Adipose tissue (tissue), 3 donors: Measurements from ENCODE around the gene TARBP2. TPM values are rescaled to one million over a fixed set of nuclear protein-coding genes. Genes with fewer than 3 reads are reported as not detected.
"Not testable (repeated sequence)": the region's sequence is repeated elsewhere in the genome, so short reads cannot be mapped to it uniquely, and the experiment has no call there.

ENCODE experiments used
- H3K27ac ChIP-seq: one replicate; pipeline ENCODE4 v1.5.1; 2013; ENCODE audit warnings: low read depth, low read length
- WGBS, 3 donors: extraction: QIAGEN DNeasy Blood & Tissue Kit; methylation state at CpG; one replicate each; pipeline ENCODE4 v1.1.7; 2013; 5-methylcytosine and 5-hydroxymethylcytosine counted together
- polyA plus RNA-seq, 3 donors: library from polyadenylated mRNA; stranded (reverse); fragments of 200-250 nt; gene quantifications; one replicate each; pipeline ENCODE4 v1.2.3, GENCODE V29; 2013
- donor health status: healthy with polysubstance abuse.
- donor health status: Bipolar disorder and iron deficiency.
- donor health status: healthy.

The TARBP2 gene
- polyA plus RNA-seq, 3 donors = 19.0 to 28.0 (median 19.7) TPM

DNA sequence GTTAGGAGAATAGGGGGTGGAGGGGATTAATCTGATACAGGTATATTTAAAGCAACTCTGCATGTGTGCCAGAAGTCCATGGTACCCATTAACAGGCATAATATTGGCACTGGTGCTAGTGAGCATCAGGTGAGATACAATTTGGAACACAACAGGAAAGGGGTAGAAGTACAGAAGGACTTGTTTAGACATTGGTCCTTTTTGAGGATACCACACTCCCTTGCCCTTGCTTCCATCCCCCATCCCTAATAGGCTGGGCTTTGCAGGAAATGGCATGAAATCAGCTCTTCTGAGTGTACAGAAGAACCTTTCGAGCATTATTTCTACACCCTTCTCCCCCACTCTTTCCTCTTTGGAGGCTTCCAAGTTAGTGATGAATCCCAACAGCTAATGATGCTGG, 32.8 kb upstream of the TARBP2 start:
- no peak overlapping the region for H3K27ac ChIP-seq
- 45 to 80% (median 63%) methylated on average over 1 of the region's 1 CpG for WGBS, 3 donors

- WGBS, 3 donors = 77 to 89% (median 81%) methylated on average over 1 of the region's 1 CpG
- no peak overlapping the region for H3K27ac ChIP-seq
These were observed 29.0 kb upstream of the TARBP2 start for GRCh38 chr12:53472056-53472582.

DNA sequence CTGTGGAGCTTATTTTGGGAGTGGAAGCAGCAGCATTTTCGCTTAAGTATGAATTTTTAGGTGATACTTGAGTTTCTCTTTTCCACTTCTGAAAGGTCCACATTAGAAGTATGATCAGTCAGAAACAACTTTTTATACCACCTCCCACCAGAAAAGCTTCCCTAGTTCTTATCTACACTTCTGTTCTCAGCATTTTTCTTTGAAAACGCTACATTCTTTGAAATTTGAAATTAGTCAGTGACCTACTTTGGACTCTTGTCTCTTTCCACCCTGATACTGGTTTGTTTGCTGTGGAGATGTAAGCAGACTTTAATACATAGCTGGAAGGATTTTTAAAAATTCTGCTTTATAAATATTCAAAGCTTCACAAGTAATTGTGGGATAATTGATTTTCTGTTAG, 27.0 kb upstream of the TARBP2 start:
- no peak overlapping the region for H3K27ac ChIP-seq
- 62 to 71% (median 64%) methylated on average over 2 of the region's 2 CpGs for WGBS, 3 donors

DNA sequence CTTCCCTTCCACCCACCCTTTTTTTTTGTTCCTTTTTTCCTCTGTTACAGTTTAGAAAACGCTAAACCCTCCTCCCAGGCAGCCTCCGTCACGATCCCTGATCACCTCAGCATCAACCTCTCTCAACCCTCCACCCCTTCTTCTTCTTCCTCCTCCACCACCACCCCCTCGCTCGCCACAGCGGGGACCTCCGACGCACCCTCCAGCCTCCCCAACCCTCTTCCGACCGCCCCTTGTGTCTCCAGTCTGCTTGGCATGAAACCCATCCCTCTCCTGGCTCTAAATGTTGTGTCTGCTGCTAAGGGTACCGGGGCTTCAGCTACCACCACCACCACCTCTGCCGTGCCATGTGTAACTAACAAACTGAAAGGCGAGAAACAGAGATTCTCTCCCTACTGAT, 26.3 kb upstream of the TARBP2 start:
- no peak overlapping the region for H3K27ac ChIP-seq
- 66 to 72% (median 71%) methylated on average over 13 of the region's 13 CpGs for WGBS, 3 donors

DNA sequence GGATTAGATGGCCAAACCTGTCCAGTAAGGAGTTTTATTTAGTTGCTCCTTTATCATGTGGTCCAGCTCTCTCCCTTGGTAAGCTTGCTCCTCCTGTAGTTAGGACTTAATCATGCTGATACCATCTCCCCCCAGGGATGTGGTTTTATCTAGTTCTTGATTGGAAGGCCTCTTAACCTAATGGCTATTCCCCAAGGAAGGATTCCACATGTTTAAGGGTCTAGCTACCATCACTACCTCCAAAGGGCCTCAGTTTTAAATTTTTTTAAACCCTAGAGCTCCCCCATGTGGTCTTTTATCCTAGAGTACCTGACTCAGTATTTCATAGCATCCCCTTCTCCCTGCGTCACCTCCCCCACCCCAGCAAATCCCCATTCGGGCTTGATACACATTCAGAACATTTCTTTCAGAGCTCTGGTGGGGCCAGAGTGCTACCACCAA, 24.3 kb upstream of the TARBP2 start:
- 67 to 70% (median 70%) methylated on average over 2 of the region's 2 CpGs for WGBS, 3 donors
- no peak overlapping the region for H3K27ac ChIP-seq

- 42 to 53% (median 43%) methylated on average over 1 of the region's 1 CpG for WGBS, 3 donors
These were observed 22.2 kb upstream of the TARBP2 start for GRCh38 chr12:53478865-53479264.

GRCh38 chr12:53479331-53479730, 21.8 kb upstream of the TARBP2 start:
- WGBS, 3 donors = 81 to 87% (median 84%) methylated on average over 5 of the region's 5 CpGs
- H3K27ac ChIP-seq = no peak overlapping the region

More at GRCh38 chr12:53478865-53479264, 22.2 kb upstream of the TARBP2 start:
- no peak overlapping the region for H3K27ac ChIP-seq

DNA sequence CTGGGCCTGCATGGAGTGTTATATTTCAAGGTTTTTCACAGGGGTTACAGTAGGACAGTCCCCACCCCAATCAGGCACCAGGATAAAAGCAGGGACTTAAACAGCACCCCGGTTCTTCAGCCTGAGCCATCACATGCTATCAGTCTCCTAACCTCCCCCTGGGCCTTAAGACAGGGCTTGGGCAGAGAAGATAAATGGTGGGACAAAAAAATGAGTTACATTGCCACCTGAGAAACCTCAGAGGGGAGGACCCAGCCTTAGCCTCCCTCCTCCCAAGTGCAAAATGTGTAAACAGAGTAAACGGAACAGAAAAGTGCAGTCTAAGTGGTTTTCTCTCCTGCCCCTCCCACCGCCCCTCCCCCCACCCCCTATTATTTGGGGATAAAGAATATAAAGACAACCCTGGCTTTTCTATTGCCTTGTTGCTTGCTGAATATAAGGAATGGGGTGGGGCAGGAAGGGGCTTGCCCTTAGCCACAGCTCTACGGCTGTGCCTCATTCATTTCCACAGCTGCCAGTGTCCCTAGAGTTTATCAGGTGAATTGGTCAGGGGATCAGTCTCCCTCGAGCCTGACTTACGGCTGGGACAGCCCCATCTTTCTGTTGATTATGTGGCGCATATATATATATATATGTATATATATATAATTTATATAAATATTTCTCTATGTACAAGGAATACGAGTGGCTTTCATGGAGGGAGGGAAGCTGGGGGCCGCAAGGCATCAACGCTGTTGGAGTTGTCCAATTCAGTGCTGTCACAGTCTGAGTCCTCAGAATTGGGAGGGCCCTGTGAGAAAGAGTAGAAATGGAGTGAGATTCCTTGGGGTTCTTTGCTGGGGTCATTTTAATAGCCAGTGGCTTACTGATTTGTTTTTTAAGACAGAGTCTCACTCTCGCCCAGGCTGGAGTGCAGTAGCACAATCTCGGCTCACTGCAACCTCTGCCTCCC, 20.3 kb upstream of the TARBP2 start:
- H3K27ac ChIP-seq = no peak overlapping the region
- WGBS, 3 donors = 69 to 73% (median 73%) methylated on average over 12 of the region's 12 CpGs

GRCh38 chr12:53481458-53481857, 19.6 kb upstream of the TARBP2 start:
- 58 to 73% (median 71%) methylated on average over 6 of the region's 6 CpGs for WGBS, 3 donors
- H3K27ac ChIP-seq = not testable (repeated sequence)

DNA sequence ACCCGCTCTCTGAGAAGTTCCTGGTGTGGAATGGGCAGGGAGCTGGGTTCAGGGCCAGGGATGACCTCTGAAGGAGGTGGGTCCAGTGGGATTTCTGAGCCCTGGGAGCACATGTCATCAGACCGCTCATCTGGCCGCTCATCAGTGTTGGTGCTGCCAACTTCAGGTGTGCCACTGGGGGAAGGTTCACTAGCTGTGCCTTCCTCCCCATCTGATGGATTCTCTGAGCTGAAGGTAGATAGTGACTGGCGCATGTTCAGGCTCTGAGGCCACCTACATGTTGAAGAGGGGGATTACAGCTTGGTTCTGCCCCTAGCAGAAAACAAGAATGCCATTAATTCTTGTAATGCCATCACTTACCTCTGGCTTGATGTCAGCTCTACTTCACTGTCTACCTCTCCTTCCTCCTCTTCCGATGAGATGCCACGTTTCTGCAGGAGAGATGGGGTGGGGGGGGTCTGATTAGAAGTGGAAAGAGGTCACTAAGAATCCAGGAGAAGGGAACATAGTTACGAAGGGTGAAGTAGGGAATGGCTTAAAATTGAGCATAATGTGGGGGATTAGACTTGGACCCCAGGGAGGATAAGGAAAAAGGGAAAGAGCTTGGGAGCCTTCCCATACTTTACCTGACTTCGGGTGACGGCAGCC, 19.0 kb upstream of the TARBP2 start:
- WGBS, 3 donors = 74 to 86% (median 79%) methylated on average over 9 of the region's 9 CpGs
- H3K27ac ChIP-seq = no peak overlapping the region

- 79 to 86% (median 82%) methylated on average over 17 to 18 of the region's 18 CpGs for WGBS, 3 donors
- H3K27ac ChIP-seq = no peak overlapping the region
These were observed 18.4 kb upstream of the TARBP2 start for GRCh38 chr12:53482626-53483168.

DNA sequence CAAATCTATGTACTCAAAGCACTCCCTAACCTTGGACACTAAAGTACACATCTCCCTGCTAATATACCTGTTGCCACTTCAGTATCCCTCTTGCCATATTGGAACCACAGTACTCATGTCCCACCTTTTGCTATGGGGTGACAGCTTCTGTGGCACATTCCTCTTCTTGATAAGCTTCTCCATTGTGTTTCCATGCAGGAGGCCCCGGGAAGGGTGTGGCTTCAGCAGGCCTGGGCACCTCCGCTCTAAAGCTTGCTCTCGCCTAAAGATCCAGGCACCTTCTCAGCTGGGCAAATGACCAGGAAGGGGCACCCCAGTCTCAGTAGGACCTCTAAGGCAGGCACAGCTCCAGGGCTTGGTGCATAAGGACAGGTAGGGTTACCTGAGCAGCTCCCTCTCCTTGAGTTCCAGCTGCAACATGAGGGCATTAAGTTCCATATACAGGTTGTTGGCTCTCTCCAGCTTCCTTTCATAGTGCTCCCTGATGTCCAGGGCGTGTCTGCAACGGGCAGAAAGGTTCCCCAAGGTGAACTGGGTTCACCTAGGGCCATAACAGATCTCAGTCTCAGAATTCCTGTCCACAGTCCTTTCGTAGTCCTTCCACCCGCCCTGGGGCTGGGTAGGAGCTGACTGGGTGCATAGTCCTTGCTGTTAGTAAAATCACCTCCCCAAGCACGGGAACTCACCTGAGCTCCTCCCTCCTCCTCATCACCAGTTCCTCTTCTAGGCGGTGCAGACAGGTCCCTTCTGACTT, 17.7 kb upstream of the TARBP2 start:
- no peak overlapping the region for H3K27ac ChIP-seq
- WGBS, 3 donors = 58 to 84% (median 74%) methylated on average over 9 of the region's 9 CpGs

GRCh38 chr12:53483979-53484377, 17.1 kb upstream of the TARBP2 start:
- WGBS, 3 donors = 85 to 91% (median 89%) methylated on average over 4 of the region's 4 CpGs
- H3K27ac ChIP-seq = no peak overlapping the region

GRCh38 chr12:53484686-53485575, 16.2 kb upstream of the TARBP2 start:
- 79 to 85% (median 83%) methylated on average over 10 of the region's 10 CpGs for WGBS, 3 donors
- H3K27ac ChIP-seq = no peak overlapping the region

DNA sequence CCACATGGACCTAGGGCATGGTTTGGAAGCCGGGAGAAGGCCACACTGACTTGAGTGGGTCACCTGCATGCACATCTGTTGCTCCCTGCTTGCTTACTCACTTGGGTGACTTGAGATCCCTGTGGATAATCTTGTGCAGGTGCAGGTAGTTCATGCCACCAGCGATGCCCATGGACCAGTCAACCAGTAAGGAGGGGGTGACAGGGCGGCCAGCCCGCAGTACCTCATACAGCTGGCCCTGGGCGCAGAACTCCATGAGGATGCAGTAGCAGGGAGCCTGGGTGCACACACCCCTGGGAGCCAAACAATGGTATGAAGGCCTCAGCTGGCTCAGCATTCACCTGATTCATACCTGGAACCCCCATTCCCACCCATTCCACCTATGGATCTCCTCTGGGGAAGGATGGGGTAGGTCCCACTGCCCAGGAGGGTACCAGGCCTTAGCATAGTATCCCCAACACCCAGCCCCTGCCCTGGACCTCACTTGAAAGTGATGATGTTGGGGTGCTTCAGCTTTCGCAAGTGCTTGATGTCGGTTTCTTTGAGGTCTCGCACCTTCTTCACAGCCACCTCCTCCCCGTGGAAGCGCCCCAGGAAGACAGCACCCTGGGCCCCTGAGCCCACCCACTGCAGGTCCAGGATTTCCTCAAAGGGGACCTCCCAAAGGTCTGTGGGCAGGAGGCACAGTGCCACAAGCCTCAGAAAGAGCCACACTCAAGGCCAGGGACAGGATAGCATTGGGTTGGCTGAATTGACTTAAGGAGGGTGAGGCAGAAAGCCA, 14.9 kb upstream of the TARBP2 start:
- WGBS, 3 donors = 88 to 97% (median 94%) methylated on average over 10 of the region's 10 CpGs
- no peak overlapping the region for H3K27ac ChIP-seq

- H3K27ac ChIP-seq = no peak overlapping the region
- WGBS, 3 donors = 81 to 86% (median 82%) methylated on average over 17 of the region's 17 CpGs
These were observed 14.2 kb upstream of the TARBP2 start for GRCh38 chr12:53486736-53487487.
